HG02642 (cell line): ENCODE data around the gene MBD4.
A peak's percentile ranks its signal among the peaks of the same experiment; 100 is the strongest.
"Not testable (repeated sequence)": the region's sequence is repeated elsewhere in the genome, so short reads cannot be mapped to it uniquely, and the experiment has no call there.

Experiments used
- ATAC-seq: cut with Tn5 transposase; IDR thresholded peaks from one replicate; pipeline ENCODE4 v1.9.1; 2021; ENCODE audit warnings: mild to moderate bottlenecking; ENCODE audit not compliant: unreplicated experiment, poor library complexity

The MBD4 gene

GRCh38 chr3:129413687-129414506, 25.9 kb downstream of the MBD4 start:
- ATAC-seq, result peak; percentile 71

- ATAC-seq, result not testable (repeated sequence)
Observed at GRCh38 chr3:129413238-129413637, 26.5 kb downstream of the MBD4 start.

GRCh38 chr3:129412542-129413198, 27.1 kb downstream of the MBD4 start:
- no peak for ATAC-seq

- no peak for ATAC-seq
Observed at GRCh38 chr3:129410971-129411370, 28.8 kb downstream of the MBD4 start.

- no peak for ATAC-seq
Observed at GRCh38 chr3:129409541-129409940, 30.2 kb downstream of the MBD4 start.

DNA sequence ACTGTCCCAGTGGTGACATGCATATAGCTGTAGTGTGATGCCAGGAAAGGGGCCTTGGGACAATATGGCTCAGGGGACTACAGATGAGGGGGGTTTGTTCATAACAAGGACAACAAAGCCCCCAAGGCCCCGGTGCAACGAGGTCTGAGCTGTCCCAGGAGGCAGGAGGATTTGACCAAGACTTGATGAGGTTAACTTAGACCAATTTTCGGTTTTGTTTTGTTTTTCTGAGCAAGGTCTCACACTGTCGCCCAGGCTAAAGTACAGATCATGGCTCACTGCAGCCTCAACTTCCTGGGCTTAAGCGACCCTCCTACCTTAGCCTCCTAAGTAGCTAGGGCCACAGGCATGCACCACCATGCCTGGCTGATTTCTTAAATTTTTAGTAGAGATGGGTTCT, 35.1 kb downstream of the MBD4 start:
- ATAC-seq, result no peak

GRCh38 chr3:129404130-129404529, 35.6 kb downstream of the MBD4 start:
- ATAC-seq, result no peak

DNA sequence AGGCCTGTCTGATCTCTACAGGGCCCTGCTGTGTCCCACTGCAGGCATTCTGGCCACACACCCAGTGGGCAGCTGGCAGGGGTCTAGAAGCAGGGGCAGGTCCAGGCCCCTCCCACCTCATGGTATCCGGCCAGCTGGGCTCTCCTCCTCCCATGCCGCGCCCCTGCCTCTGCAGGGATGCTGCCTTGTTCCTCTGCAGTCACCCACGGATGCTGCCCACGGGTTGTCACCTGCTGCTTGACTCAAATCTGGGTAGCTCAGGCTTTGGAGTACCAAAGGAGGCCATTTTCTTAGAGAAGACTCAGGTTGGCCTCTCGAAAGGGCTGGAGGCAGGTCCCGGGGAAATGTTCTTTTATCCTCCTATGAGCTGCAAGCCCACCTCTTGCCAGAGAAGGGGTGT, 36.3 kb downstream of the MBD4 start:
- no peak for ATAC-seq

DNA sequence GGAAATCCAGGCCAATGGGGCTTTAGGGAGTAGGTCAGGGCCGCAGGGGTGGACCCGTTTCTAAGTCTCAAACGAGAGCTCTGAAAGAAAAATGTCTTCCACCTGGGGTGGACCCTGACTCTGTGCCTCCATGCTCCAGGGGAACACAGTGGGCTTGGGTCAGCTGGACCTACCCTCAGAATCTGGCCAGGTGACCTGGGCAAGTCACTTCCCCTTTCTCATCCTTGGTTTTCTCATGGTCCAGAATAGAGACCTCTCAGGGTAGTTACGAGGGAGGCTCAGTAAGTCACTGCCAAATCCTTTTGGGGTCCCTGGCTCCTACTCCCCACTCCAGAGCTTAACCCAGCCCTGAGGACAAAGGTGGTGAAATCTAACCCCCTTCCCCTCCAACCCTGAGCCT, 37.1 kb downstream of the MBD4 start:
- ATAC-seq, result no peak

DNA sequence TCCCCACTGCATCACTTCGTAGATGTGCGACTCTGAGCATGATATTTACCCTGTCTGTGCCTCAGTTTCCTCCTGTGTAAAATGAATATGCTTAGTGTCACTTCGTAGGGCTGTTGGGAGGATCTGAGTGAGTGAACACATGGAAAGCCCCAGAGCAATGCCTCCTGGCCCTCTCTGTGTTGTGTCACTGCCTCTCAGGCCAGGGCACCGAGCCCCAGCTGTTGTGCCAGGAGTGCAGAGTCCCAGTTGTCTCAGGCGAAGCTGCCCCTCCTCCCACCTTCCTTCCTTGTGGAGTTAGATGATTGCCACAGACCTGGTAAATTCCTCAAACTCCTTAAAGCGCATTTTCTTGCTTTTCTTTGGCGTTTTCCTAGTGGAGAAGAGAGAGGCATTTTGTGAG, 37.5 kb downstream of the MBD4 start:
- ATAC-seq, result no peak

GRCh38 chr3:129399895-129400357, 39.8 kb downstream of the MBD4 start:
- ATAC-seq, result peak; percentile 23

DNA sequence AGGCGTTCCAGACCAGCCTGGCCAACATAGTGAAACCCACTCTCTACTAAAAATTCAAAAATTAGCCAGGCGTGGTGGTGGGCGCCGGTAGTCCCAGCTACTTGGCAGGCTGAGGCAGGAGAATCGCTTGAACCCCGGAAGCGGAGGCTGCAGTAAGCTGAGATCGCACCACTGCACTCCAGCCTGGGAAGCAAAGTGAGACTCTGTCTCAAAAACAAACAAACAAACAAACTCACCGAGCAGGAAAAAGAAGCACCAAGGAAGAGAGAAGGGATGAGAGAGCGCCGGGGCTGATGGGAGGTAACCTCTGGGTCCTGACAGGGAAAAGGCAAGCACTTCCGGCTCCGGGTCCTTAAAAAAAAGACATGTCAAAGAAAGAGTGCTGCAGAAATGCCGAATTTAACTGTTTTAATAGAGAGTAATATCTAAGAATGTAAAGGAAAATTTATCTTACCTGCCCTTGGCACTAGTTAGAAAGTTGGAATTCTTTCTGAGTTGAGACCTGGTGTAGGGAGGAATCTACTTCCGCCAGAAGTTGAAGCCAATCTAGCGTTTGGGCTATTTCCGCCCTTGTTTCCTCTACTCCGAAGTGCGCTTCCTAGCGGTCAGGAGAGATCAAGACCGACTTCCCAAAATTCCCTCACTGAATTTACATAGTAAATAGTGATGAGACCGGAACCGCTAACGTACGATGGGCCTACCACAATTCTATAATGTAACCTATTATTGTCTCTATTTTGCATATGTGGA, 40.4 kb downstream of the MBD4 start:
- ATAC-seq, result peak; percentile 76

DNA sequence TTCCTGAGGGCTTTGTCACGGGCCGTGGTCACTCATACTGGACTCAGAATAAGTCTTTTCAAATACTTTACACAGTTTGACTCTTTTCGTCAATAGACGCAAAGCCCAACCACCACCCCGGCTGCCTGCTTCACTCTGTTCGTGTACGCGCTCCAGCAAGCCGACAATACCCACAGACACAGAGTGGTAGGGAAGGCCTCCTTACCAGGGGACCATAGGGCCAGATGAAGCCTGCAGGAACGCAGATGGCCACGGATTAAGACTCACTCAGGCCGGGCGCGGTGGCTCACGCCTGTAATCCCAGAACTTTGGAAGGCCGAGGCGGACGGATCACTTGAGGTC, 41.0 kb downstream of the MBD4 start:
- peak; percentile 16 for ATAC-seq

DNA sequence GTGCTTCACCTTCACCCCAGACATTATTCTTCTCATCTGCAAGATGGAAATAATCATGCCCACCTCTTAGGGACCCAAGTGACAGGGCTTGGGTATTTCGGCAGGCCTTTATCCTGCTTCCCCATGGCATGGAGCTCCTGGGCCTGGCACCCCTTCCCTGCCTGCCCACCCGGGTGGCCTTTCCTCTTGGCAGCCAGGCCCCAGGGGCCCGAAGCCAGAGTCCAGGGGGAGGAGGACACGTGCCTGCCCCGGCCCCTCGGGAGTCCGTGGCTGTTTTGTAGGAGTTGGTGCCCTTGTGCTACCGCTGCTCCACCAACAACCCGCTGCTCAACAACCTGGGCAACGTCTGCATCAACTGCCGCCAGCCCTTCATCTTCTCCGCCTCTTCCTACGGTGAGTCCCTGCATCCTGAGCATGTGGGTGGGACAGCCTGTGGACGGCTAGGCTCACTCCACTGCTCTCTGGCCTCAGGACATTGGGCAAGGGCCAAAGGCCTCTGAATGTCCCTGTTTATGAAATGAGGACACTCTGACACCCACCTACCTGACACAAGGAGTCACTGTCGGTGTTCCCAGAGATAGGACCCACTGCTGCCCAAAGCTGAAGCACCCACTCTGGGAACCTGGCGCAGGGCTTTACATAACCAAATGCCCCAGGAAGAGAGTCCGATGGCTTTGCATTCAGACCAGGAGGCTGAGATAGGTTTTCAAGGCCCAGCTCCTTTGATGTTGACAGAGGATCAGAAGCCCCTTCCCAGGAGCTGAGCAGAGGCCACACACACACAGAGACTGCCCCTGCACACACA, 45.8 kb downstream of the MBD4 start:
- ATAC-seq, result not testable (repeated sequence)

- no peak for ATAC-seq
Observed at GRCh38 chr3:129393271-129393670, 46.5 kb downstream of the MBD4 start.

- ATAC-seq, result not testable (repeated sequence)
Observed at GRCh38 chr3:129392106-129392887, 47.5 kb downstream of the MBD4 start.

DNA sequence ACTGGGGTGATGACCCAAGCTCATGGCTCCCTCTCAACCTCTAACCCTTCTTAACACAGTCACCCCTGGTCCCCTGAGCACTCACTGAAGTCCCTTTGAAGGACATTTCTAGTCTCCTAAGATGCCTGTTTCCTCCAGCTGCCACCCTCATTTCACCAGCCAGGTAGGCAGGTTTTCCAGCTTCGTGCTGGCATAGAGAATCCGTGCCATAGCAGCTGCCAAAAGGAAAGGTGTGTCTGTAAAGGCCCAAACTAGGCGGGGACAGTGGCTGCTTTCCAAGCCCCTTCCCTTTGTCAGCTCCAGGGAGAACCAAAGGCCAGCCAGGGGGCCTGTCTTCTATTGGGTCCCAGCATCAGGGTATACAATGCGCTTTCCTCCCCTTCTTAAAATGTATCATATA, 48.2 kb downstream of the MBD4 start:
- not testable (repeated sequence) for ATAC-seq

GRCh38 chr3:129389572-129389937, 50.2 kb downstream of the MBD4 start:
- ATAC-seq, result no peak

GRCh38 chr3:129388791-129389571, 50.8 kb downstream of the MBD4 start:
- ATAC-seq, result not testable (repeated sequence)
